HG03097 (cell line): ENCODE data around the gene PSMB11.
"Not testable (repeated sequence)": the region's sequence is repeated elsewhere in the genome, so short reads cannot be mapped to it uniquely, and the experiment has no call there.

ENCODE experiments used
- ATAC-seq: cut with Tn5 transposase; IDR thresholded peaks from one replicate; pipeline ENCODE4 v1.9.1; 2021; ENCODE audit not compliant: unreplicated experiment, low FRiP score

Gene PSMB11

GRCh38 chr14:23013054-23013748, 28.8 kb upstream of the PSMB11 start:
- no peak for ATAC-seq

- not testable (repeated sequence) for ATAC-seq
Measured at GRCh38 chr14:23013749-23014054, 28.3 kb upstream of the PSMB11 start.

- no peak for ATAC-seq
Measured at GRCh38 chr14:23015618-23016017, 26.4 kb upstream of the PSMB11 start.

- no peak for ATAC-seq
Measured at GRCh38 chr14:23017091-23017490, 24.9 kb upstream of the PSMB11 start.

- ATAC-seq, result no peak
Measured at GRCh38 chr14:23018107-23018506, 23.9 kb upstream of the PSMB11 start.

- ATAC-seq, result no peak
Measured at GRCh38 chr14:23020143-23021128, 21.6 kb upstream of the PSMB11 start.

- ATAC-seq, result no peak
Measured at GRCh38 chr14:23021434-23021833, 20.6 kb upstream of the PSMB11 start.

GRCh38 chr14:23021889-23022442, 20.0 kb upstream of the PSMB11 start:
- ATAC-seq, result no peak

- ATAC-seq, result no peak
Measured at GRCh38 chr14:23023022-23023794, 18.8 kb upstream of the PSMB11 start.

- no peak for ATAC-seq
Measured at GRCh38 chr14:23023795-23024152, 18.2 kb upstream of the PSMB11 start.

GRCh38 chr14:23024612-23025075, 17.4 kb upstream of the PSMB11 start:
- ATAC-seq, result no peak

GRCh38 chr14:23025151-23025814, 16.7 kb upstream of the PSMB11 start:
- ATAC-seq, result no peak

GRCh38 chr14:23028799-23029198, 13.2 kb upstream of the PSMB11 start:
- ATAC-seq, result no peak

GRCh38 chr14:23030936-23031335, 11.1 kb upstream of the PSMB11 start:
- no peak for ATAC-seq

- ATAC-seq, result no peak
Measured at GRCh38 chr14:23033251-23033727, 8.7 kb upstream of the PSMB11 start.

GRCh38 chr14:23033801-23034497, 8.1 kb upstream of the PSMB11 start:
- no peak for ATAC-seq

- peak; percentile 87 for ATAC-seq
Measured at GRCh38 chr14:23034498-23035302, 7.3 kb upstream of the PSMB11 start, which contains the start of gene PSMB5. Gene PSMB5, minus strand, starts transcription at chr14:23034900. Its CDS starts 19 bp downstream, at chr14:23034881.

GRCh38 chr14:23035303-23036144, 6.5 kb upstream of the PSMB11 start:
- ATAC-seq, result no peak
